Right ventricle myocardium inferior (tissue), 1 donor: Measurements from ENCODE around the gene COL6A1. TPM values are rescaled to one million over a fixed set of nuclear protein-coding genes. Genes with fewer than 3 reads are reported as not detected.

Source experiments
- ATAC-seq: fragments of 200-7000 bp; cut with Tn5 transposase; one replicate; pipeline ENCODE4 v1.9.1; 2020; ENCODE audit warnings: mild to moderate bottlenecking, moderate library complexity
- DNase-seq: peaks from one replicate; pipeline ENCODE4 v3.0.0; 2021; ENCODE audit errors: missing footprints
- intact Hi-C: fragments of 100-400 bp; cut with DNase I; formaldehyde crosslinking; loops from one replicate; pipeline ENCODE4 v1.11.0; 2022
- total RNA-seq: library from RNA; stranded (reverse); fragmentation: NEBNext Ultra II Directional; extraction: Animal tissue kit (Norgen Biotek cat#: 25700); gene quantifications from one replicate; pipeline ENCODE4 v1.2.1, GENCODE V29; 2021
- donor health status: DM: no; HTN: yes; CAD: no; lungs with severe emphysema.

COL6A1 gene
- total RNA-seq, 1 donor from 2014 or later, result 228 TPM

DNA sequence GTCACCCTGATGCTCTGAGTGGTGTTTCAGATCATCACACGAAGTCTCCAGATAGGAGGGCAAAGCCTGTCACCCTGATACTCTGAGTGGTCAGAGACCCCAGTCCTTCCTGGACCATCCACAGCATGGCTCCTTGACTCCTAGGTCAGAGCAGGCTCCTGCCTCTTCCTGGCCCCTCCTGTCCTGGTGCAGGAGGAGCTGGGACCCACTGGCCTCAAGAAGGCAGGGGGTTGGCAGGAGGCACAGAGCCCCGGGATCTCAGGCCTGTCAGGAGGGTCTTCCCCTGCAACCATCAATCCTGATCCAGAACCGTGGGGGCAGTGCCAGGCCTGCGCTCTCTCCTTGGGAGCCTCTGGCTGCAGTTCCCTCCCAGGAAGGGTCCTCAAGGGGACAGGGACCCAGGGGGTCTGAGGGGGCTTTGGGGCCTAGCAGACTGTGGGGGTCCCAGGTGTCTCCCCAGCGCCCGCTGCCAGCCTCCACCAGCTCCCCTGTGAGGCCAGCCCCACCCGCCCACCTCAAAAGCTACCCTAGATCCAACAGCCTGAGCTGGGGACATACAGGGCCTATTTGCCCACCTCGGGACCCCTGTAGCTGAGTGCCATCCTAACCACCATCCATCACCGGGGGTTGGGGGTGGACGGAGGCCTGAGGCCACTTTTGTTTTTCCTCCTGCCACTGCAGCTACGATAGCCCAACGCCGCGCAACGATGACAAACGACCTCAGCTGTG, 27.5 kb downstream of the COL6A1 start:
- intact Hi-C loops, result no loop called here

DNA sequence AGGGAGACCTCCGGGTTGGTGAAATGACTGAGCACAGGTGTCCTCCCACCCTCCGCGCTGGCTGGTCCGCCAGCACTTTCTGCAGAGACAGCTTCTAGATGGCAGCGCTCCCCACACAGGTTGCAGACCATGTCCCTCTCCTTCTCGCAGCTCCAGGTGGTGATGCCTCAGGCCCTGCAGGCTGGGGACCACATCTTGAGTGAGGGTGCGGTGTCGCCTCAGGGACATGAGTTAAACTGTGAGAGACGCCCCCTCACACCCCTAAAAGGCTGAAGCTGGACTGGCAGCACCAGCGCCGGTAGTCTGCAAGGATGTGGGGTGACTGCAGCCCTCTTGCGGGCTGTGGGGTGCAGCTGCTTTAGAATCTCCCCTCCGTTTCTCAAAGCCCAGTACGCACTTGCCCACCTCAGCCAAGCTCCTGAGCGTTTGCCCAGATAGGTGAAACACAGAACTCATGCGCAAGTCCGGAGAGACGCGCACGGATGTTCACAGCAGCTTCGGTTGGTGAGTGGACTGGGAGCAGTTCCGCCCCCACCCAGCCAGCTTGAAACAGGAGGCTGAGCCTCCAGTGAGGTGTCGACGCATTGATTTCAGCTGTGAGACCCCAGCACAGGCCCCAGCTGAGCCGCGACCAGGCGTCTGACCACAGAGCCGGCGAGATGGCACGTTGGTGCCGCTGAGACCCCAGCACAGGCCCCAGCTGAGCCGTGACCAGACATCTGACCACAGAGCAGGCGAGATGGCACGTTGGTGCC, 28.6 kb downstream of the COL6A1 start:
- no peak for ATAC-seq
- intact Hi-C loops, result no loop called here
- DNase-seq, result no peak

More for the DNA sequence above, 27.5 kb downstream of the COL6A1 start:
- DNase-seq (no peak), ATAC-seq (no peak)

DNA sequence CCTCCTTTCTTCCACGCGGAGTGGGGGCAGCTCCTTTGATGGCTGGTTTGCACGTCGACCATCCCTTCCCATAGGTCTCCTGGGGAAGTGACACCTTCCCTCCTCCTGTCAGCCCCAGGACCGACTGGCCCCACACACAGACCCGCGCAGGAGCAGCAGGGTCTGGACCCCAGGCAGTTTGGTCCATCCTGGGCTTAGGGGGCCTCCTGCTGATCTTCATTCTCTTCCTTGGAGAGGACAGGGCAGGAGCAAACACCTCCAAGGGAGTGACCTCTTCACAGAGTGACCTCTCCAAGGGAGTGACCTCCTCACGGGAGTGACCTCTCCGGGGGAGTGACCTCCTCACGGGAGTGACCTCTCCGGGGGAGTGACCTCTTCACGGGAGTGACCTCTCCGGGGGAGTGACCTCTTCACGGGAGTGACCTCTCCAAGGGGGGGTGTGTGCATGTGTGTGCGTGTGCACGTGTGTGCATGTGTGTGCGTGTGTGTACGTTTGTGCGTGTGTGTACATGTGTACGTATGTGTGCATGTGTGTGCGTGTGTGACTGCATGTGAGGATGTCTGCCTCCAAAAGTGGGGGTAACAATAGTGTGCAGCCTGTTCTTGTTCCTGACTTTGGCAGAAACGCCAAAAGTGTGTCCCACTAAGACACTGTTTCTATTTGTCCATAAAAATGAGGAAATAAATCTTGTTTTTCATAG, 29.8 kb downstream of the COL6A1 start:
- intact Hi-C loops, result no loop called here
- DNase-seq (no peak), ATAC-seq (no peak)

DNA sequence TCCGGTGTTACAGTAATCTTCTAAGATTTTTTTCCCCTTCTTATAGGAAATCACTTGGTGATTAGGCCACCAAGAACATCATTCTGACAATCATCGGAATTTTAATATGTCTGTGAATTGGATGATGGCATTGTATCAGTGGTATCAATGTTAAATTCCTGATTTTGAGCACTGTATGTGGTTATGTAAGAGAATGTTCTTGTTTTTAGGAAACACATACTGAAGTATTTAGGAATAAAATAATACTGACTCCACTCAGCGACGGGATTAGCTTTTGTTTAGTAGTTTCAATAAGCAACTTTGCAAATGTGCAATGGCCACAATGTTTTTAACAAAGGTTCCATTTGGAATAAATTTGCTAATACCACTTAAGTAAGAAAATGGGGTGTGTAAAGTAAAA, 30.6 kb downstream of the COL6A1 start:
- intact Hi-C loops, result no loop called here
- no peak for DNase-seq

DNA sequence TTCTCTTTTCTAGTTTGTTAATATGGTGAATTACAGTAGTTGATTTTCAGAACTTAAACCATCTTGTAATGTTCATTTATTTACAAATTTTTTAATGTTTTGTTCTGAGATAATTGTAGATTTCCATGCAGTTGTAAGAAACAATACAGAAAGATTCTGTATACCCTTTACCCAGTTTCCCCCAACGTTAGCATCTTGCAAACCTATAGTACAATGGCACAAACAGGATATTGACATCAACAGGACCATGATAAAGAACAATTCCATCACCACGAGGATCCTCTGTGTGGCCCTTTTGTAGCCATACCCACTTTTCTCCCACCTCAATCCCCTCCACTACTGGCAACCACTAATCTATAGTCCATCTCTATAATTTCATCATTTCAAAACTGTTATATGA, 33.3 kb downstream of the COL6A1 start:
- DNase-seq, result no peak
- intact Hi-C loops, result no loop called here
- ATAC-seq, result no peak

More for the DNA sequence above, 30.6 kb downstream of the COL6A1 start:
- ATAC-seq, result no peak

DNA sequence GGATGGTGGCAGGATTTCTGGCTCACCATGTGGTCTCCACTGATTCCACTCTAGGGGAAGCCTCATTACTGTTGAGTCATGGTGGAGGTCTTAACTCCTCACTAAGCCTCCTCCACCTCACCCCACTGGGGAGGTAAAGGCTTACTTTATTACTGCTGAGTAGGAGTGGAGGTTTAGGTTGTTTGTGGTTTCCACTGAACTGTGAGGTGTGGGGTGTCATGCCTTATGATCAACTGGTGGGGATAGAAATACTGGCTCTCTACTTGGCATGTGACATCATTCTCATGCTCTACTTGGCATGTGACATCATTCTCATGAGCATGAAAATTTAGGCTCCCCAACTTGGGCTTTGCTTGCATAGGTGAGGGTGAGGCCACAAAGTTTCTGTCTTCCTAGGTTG, 35.6 kb downstream of the COL6A1 start:
- no peak for ATAC-seq
- no peak for DNase-seq
- intact Hi-C loops, result no loop called here

DNA sequence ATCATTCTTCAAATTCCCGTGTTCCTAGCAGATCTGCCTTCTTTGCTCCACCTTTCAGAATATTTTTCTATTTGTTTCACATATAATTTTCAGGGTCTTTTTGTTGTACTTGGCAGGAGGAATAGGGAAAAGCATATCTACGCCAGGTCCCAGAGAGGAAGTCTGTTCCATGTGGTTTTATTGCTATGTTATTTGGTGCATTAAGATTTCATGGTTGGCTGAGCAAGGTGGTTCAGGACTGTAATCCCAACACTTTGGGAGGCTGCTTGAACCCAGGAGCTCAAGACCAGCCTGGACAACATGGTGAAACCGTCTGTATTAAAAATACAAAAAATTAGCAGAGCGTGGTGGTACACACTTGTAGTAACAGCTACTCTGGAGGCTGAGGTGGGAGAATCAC, 36.1 kb downstream of the COL6A1 start:
- ATAC-seq (no peak), DNase-seq (no peak)
- intact Hi-C loops, result no loop called here

DNA sequence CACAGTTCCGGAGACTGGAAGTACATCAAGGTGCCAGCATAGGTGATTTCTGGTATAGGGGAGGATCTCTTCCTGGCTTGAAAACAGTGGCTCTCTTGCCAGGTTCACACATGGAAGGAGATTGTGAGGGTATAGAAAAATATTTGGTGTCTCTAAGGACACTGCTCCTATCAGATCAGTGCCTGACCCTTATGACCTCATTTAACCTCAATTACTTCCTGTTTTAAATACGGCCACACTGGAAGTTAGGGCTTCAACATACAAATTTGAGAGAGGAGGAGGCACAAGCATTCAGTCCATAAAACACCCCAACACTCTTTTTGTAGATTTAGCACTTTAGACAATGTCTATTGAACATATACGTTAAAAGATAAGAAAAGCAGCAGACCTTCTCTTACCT, 37.0 kb downstream of the COL6A1 start:
- intact Hi-C loops, result no loop called here
- ATAC-seq, result no peak

DNA sequence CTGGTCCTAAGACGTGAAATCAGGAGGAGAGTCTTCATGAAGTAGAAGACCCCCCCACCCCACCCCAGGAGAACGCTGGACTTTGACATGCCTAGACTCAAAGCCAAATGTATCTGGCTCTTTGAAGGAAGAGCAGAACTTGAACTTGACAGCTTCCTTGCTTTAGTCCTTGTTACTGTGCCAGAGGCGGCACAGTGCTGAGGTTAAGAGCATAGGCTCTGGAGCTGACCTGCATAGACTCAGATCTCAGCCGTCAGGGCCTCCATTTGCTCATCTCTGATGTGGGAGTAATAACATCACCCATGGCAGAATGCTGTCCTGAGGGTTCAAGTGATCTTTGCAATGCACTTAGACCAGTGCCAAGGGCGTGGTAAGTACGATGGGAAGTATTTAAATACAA, 39.0 kb downstream of the COL6A1 start:
- intact Hi-C loops, result no loop called here
- ATAC-seq (no peak), DNase-seq (no peak)

More for the DNA sequence above, 37.0 kb downstream of the COL6A1 start:
- DNase-seq, result no peak

DNA sequence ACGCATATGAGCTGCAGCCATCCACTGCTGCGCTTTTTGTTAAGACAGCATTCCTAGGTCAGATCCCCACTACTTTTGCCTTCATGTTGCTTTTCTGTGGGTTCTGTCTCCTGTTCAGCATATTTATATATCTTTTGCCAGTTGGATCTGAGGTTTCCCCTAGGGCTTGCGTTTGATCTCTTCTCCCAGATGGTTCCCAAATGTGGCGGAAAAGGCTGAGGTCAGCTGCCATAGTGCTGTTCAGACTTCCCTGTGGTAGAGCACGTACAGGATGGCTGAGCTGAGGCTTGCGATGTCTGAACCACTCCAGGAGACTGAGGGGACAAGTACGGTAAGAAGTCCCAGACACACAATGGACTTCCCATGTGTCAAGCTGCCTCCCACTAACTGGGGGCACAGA, 39.8 kb downstream of the COL6A1 start:
- no peak for DNase-seq
- intact Hi-C loops, result no loop called here
- ATAC-seq, result no peak

DNA sequence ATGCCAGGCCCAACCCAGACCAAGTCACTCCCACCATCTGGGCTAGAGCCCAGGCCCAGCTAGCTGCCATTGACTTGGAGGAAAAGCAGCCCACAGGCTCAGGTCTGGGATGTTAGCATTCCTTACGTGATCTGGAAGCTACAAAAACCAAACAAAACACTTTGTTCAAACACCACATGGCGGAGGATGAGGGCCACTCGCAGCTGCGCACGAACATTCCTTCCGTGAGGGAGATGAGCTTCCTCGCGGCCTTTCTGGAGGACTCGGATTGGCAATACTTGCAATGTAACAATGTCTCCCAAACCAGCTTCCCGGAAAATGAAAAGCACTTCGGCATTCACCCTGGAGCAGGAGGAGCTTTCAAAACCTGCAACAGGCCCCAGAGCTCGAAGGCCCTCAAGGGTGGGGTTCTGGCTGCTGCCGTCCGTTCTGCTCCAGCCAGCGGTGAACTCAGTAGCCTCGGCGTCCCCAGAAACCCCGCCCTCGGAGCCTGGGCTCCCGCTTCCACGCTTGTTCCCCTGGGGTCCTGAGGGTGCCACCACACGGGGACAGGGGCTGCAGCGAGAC, 40.5 kb downstream of the COL6A1 start:
- peak; percentile 92 for ATAC-seq
- intact Hi-C loops, result no loop called here
- peak; percentile 77 for DNase-seq

DNA sequence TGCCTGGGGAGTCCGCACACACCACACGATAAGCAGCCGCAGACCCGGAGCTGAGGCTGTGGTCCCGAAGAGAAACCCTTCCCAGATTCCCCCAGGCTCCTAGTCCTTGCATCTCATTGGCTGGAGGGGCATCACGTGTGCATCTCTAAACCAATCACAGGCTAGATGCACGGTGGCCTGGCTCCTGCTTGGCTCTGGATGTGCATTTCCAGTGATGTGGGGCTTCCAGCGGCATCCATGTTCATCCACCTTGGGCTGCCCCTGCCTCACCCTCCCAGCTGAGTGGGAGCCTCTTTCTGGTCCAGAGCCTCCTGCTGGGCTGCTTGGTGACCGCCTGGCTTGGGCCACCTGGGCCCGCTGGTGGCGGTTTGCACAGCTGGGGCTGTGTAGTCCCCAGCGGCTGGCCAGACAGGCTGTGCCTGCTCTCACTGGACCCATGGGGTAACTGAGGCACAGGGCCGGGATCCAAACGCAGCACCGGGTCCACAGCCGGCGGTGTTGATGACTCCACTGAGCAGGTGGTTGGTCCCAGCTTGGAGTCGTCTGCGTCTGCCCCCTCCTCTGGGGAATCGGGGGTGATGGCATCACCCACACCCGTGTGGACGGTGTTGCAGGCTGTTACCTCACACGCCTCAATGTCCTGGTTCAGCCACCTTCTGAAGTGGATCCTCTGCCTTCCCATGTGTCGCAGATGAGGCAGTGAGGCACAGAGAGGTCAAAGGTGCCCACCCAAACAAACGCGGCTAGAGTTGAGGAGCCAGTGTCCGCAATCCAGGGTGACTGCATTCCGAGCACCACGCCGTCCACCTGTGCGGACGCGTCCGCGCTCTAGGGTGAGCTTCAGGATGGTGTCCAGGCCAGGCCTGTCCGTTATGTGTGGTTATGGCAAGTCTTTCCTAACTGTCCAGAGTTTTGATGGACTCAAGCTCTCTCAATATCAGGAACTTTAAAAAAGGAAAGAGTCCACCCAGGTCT, 41.3 kb downstream of the COL6A1 start:
- intact Hi-C loops, result no loop called here
- ATAC-seq (peak; percentile 65), DNase-seq (peak; percentile 68)

DNA sequence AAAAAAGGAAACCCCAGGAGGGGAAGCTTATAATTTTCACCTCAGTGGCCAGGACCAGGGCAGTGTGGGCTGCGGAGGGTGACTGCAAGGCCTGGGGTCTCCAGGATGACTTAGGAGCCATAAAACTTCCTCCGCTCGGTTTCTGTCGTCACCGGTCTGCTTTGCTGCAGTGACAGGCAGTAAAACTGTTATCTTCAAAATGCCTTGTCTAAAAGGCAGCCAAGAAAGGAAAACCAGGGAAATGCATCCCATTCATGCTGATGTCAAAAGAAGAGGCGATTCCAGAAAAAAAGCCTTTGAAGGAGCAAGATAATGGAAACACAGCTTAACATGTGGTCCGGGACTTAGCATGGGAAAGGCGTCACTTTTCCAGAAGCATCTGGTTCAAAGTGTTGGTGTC, 42.0 kb downstream of the COL6A1 start:
- intact Hi-C loops, result no loop called here

DNA sequence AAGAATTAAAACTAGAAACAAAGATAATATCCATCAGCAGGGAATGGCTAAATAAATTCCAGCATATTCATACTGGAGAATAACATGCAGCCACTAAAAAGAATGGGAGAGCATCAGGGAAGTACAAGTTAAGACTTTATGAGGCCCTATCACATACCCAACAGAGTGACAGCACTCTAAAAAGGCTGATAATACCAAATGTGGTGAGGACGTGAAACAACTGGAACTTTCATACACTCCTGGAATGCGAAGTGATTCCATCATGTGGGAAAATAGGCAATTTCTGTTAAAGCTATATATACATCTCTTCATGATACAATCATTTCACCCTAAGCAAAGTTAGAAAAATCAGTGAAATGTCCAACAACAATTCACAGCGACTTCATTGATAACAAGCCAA, 42.6 kb downstream of the COL6A1 start:
- intact Hi-C loops, result no loop called here
- DNase-seq (no peak), ATAC-seq (no peak)

More for the DNA sequence above, 42.0 kb downstream of the COL6A1 start:
- DNase-seq, result no peak
- ATAC-seq, result no peak

DNA sequence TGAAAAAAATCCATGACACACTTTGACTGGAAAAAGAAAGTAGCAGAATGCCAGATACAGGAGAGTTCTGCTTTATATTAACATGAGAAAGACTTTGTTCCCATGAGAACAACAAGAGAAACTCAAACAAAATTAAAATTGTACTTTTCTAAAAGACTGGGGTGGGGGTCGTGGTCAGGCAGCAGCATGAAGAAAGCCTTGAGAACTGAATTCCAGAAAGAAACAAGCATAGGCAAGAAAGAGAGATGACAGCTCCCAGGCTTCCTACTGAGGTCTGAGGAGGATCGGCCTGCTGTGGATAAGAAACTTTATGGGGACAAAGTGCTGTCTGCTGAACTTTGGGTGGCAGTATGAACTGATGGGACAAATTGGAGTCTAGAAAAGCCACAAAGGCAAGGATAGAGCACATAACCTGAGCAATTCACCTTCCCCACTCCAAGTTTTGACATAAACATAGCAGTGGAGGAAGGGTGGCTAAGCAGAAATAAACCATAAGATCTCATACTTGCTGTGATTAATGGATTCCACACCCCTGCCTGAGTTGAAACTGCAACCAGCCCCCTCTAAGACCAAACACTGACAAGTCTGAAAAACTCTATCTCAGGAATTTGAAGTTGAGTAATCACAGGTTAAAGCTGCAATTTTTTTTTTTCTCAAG, 43.7 kb downstream of the COL6A1 start:
- DNase-seq (no peak), ATAC-seq (no peak)
- intact Hi-C loops, result loop anchor here (5.0 kb wide), 2 partner anchors 37 to 53 kb away; no protein-coding TSS in a partner anchor

DNA sequence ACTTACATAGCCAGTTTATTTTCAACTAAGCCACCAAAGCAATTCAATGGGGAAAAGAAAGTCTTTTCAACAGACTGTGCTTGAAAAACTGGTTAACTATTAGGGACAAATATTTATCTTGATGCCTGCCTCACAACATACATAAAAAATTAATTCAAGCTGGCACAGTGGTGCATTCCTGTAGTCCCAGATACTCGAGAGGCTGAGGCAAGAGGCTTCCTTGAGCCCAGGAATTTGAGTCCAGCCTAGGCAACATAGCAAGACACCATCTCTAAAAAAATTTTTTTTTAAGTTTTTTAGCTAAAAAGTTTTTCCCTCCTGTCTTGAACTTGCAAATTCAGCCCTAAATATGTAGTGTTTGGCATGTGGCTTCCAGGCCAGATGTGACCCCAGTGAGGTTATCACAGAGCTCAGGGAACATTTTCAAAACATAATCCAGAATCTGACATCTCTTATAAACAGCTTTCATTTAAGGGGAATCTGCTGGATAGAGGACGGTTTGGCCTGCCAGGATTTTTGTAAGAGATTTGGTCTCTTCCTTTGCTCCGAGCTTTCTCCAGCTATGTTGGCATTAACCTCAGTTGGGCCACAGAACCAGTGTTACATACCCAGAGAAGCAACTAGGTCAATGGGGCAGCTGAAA, 46.4 kb downstream of the COL6A1 start:
- intact Hi-C loops, result loop anchor here (5.0 kb wide), 2 partner anchors 34 to 56 kb away; no protein-coding TSS in a partner anchor
- ATAC-seq, result peak; percentile 83
- DNase-seq, result no peak

DNA sequence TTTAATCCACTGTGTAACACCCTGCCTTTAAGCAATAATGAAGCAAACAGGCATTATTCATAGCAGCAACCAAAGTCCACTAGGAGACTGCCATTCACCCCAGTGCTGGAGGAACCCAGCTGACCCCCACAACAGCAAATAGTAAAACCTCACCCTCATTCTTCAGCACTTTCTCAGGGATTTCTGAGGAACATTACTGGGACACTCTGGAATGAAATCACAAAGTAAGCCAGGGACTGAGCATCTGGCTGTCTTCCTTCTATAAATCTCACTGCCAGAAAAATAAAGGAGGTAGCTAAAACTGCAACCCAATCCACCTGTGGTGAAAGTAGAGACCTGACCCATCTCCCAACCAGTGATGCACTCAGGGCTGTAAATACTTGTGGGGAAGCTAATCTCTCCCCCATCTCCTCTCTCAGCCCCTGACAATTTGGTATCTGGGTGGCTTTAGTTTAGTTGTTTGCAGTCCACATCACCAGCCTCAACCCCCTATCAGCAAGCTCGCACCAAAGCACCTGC, 47.1 kb downstream of the COL6A1 start:
- intact Hi-C loops, result loop anchor here (5.0 kb wide), 2 partner anchors 34 to 56 kb away; no protein-coding TSS in a partner anchor
- DNase-seq (no peak), ATAC-seq (peak; percentile 71)
